Measurements from ENCODE around the gene RABEP1. TPM values are rescaled to one million over a fixed set of nuclear protein-coding genes. Genes with fewer than 3 reads are reported as not detected.
"Not testable (repeated sequence)": the region's sequence is repeated elsewhere in the genome, so short reads cannot be mapped to it uniquely, and the experiment has no call there.

RABEP1 gene
- total RNA-seq, 1 donor from 2014 or later: 27.7 TPM

- TF ChIP-seq CTCF (IDR thresholded peaks at IDR 0.05; ENCODE audit: insufficient read depth, low read length, poor library complexity, severe bottlenecking): no peak
- no peaks in the 10 kb centered on the region for H3K27me3 ChIP-seq (ENCODE audit: control insufficient read depth, insufficient read depth, low read length)
- H3K36me3 ChIP-seq (ENCODE audit: control insufficient read depth, insufficient read depth, low read length): peaks cover 2% of the 10 kb centered on the region
- peak; percentile 53 for DNase-seq (ENCODE audit: low read depth)
- no peak overlapping the region for H3K4me3 ChIP-seq (ENCODE audit: low read depth, low read length)
Observed at GRCh38 chr17:5422505-5422904, 140.4 kb downstream of the RABEP1 start.

GRCh38 chr17:5424909-5425308, 142.8 kb downstream of the RABEP1 start:
- DNase-seq (ENCODE audit: low read depth): no peak
- Histone ChIP-seq H3K4me3 (ENCODE audit: low read depth, low read length) (no peak overlapping the region), H3K36me3 (ENCODE audit: control insufficient read depth, insufficient read depth, low read length) (peaks cover 4% of the 10 kb centered on the region), H3K27me3 (ENCODE audit: control insufficient read depth, insufficient read depth, low read length) (no peaks in the 10 kb centered on the region)
- no peak for TF ChIP-seq CTCF (IDR thresholded peaks at IDR 0.05; ENCODE audit: insufficient read depth, low read length, poor library complexity, severe bottlenecking)

- Histone ChIP-seq H3K4me3 (ENCODE audit: low read depth, low read length) (no peak overlapping the region), H3K27me3 (ENCODE audit: control insufficient read depth, insufficient read depth, low read length) (no peaks in the 10 kb centered on the region), H3K36me3 (ENCODE audit: control insufficient read depth, insufficient read depth, low read length) (peaks cover 4% of the 10 kb centered on the region)
- TF ChIP-seq CTCF (IDR thresholded peaks at IDR 0.05; ENCODE audit: insufficient read depth, low read length, poor library complexity, severe bottlenecking): no peak
- no peak for DNase-seq (ENCODE audit: low read depth)
Observed at GRCh38 chr17:5425826-5426225, 143.7 kb downstream of the RABEP1 start.

GRCh38 chr17:5429191-5429887, 147.3 kb downstream of the RABEP1 start:
- no peak for TF ChIP-seq CTCF (IDR thresholded peaks at IDR 0.05; ENCODE audit: insufficient read depth, low read length, poor library complexity, severe bottlenecking)
- no peak for DNase-seq (ENCODE audit: low read depth)
- no peak overlapping the region for H3K4me3 ChIP-seq (ENCODE audit: low read depth, low read length)
- peaks cover 9% of the 10 kb centered on the region for H3K36me3 ChIP-seq (ENCODE audit: control insufficient read depth, insufficient read depth, low read length)
- no peaks in the 10 kb centered on the region for H3K27me3 ChIP-seq (ENCODE audit: control insufficient read depth, insufficient read depth, low read length)

GRCh38 chr17:5430413-5430999, 148.4 kb downstream of the RABEP1 start:
- Histone ChIP-seq H3K27me3 (ENCODE audit: control insufficient read depth, insufficient read depth, low read length) (no peaks in the 10 kb centered on the region), H3K4me3 (ENCODE audit: low read depth, low read length) (no peak overlapping the region), H3K36me3 (ENCODE audit: control insufficient read depth, insufficient read depth, low read length) (peaks cover 11% of the 10 kb centered on the region)
- DNase-seq (ENCODE audit: low read depth): no peak
- TF ChIP-seq CTCF (IDR thresholded peaks at IDR 0.05; ENCODE audit: insufficient read depth, low read length, poor library complexity, severe bottlenecking): no peak

GRCh38 chr17:5431234-5431633, 149.2 kb downstream of the RABEP1 start:
- H3K4me3 ChIP-seq (ENCODE audit: low read depth, low read length); H3K27me3 ChIP-seq (ENCODE audit: control insufficient read depth, insufficient read depth, low read length); H3K36me3 ChIP-seq (ENCODE audit: control insufficient read depth, insufficient read depth, low read length); DNase-seq (ENCODE audit: low read depth): not testable (repeated sequence)
